Measurements from ENCODE around the gene IFI27.
"Not testable (repeated sequence)": the region's sequence is repeated elsewhere in the genome, so short reads cannot be mapped to it uniquely, and the experiment has no call there.

The IFI27 gene

GRCh38 chr14:94126800-94127199 is 16.3 kb downstream of the IFI27 start:
- no peak for DNase-seq

GRCh38 chr14:94127330-94127729 is 16.8 kb downstream of the IFI27 start:
- DNase-seq = peak; percentile 45

DNA sequence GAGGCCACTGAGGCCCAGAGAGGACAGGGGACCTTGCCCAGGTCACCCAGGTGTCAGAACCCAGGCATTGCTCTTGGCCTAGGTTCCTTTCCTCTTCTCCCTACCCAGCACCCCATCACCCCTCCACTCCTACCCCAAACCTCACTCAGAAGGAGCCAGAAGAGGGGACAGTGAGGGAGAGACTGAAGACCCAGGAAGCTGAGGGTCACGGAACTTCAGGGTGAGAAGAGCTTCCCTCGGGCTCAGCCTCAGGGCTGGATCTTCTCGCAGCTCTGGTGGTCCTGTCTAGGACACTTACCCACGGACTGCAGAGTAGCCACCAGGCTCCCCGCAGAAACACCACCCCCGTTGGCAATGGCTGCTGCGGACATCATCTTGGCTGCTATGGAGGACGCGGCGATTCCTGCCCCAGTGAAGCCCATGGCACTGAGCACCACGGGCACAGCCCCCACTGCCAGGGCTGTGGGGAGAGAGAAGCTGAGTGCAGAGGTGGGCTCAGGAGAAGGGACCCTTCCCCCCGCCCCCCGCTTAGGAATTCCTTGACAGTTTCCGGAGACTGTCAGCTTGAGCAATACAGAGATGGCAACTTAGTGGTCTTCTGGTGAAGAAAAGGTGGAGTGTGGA is 17.8 kb downstream of the IFI27 start:
- DNase-seq = peak; percentile 35

GRCh38 chr14:94129111-94129757 is 18.7 kb downstream of the IFI27 start, which contains the start of gene IFI27L2:
IFI27L2 (minus strand) TSS chr14:94129604; CDS start chr14:94129564, 40 bp downstream.
- peak; percentile 80 for DNase-seq

DNA sequence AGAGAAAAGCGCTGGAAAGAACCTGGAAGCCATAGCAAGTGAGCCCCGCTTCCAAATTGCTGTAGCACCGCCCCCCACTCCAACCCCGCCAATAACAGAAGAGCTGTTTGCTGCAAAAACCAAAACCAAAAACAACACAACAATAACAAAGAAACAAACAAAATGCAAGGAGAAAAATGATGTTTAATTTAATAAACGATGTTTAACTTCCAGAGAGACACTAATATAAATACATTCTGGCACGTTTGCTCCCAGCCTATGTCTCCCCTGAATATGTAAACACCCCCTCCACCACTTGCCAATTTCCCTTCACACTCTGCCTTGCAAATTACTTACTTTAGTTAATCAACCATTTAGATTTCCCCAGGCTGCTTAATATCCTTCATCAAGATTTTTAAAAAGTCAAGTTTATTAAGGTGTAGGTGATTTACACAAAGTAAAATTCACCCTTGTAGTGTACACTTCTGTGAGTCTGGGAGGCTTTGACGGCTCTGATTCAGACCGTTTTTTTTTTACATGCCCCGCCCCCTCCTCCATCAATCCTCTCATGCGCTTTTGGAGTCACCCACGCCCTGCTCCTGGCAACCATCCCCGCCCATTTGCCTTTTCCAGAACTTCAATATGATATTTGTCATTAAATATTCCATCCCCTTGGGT is 19.4 kb downstream of the IFI27 start:
- DNase-seq = peak; percentile 52

DNA sequence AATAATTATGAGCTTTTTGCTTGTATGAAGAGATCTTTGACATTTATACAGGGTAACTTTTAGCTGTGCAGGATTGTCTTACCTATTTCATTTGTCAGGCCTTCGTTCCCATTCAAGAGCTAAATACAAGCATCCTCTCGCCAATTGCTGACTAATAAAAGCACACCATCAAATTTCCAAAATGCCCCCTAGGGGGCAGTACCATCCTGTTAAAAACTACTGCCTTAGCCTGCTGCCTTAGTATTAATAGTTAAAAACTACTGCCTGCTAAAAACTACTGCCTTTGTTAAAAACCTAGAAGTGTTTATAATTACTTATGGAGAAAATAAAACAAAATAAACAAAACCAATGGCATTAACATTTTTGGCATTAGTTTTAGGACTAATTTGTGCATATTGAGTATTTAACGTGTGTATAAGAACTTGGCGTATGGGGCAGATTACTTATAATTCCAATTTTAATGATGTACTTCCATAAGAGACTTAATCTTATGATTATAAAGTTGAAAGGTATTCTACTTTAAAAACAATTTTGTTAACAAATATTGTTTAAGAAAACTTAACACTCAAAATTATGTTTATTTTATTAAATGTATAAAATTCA is 21.9 kb downstream of the IFI27 start:
- DNase-seq = peak; percentile 67

- DNase-seq = peak; percentile 21
Observed at GRCh38 chr14:94135476-94135875, 24.9 kb downstream of the IFI27 start.

DNA sequence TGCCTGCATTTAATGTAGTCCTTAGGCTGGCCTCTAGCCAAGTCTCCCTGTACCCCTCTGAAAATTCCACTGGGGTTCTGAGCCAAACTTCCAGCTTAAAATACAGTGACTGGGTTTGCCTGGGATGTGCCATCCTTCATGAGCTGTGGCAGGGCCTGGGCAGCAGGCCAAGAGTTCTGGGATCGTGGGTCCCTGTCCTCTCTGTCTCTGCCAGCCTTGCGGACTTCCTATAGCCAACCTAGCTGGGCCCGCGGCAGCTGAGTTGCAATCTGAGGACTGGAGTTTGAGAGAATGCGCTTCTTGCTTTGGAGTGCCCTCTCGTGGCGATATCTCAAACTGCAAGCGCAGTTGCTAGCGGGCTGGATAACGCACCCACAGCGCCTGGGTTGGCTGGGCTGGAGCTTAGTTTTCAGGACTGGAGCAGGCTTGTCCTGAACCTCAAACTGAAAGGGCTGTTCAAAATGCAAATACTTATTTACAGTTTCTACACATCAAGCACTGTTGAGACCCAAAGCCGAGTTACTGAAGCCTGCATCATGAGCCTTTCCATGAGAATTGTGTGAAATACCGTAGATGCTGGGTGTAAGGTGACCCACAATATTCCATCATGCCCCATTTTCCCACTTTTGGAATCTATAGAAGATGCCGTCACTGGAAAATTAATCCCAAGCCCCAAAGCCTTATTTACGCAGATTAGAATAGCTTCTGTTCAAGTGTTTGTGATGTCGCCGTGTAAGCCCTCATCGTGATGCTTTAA is 26.2 kb downstream of the IFI27 start:
- peak; percentile 95 for DNase-seq

DNA sequence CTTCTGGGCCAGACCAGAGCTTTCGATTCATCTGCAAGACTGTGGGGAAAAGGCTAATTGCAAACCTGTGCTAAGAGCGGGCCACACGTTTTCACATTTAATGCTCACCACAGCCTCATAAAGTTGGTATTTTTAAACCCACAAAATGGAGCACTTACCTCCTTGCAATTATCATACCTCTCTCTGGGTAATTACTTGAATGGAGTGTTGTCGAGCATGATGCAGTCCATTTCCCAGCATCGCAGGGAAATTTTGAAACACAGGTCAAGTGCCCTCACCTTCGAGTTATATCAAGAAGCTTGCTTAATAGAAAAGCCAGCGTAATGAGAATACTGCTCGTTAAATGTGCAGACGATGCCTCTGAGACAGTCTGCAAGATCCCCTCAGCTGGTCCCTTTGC is 27.7 kb downstream of the IFI27 start:
- no peak for DNase-seq

DNA sequence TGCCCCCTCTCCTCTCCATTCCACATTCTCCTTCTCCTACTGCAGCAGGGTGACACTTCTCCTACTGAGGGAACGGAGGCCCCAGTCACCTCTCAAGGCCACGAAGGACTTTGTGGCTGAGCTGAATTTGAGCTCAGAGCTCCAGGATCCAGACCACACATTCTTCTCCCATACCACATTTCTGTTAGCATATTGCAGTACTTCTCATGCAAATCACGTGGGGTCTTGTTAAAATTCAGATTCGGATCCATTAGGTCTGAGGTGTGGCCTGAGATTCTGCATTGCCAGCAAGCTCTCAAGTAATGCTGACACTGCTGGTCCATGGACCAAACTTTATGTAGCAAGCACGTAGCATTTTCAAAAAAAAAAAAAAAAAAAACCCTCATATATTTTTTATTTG is 28.5 kb downstream of the IFI27 start:
- DNase-seq = no peak

- peak; percentile 24 for DNase-seq
Observed at GRCh38 chr14:94139421-94139820, 28.9 kb downstream of the IFI27 start.

DNA sequence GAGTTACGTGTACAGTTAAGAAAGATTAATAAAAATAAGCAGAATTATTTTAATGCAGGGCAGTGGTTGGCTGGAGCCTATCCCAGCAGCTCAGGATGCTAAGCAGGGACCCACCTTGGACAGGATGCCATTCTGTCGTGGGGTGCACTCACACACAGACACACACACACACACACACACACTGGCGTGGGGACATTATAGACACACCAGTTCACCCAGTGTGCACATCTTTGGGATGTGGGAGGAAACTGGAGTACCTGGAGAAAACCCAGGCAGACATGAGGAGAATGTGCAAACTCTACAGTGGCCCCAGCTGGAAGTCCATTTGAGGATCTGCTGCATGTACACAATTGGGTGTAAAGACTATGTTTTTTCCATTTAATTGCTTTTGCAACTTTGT is 31.7 kb downstream of the IFI27 start:
- no peak for DNase-seq

- DNase-seq = no peak
Observed at GRCh38 chr14:94142836-94143235, 32.3 kb downstream of the IFI27 start.

DNA sequence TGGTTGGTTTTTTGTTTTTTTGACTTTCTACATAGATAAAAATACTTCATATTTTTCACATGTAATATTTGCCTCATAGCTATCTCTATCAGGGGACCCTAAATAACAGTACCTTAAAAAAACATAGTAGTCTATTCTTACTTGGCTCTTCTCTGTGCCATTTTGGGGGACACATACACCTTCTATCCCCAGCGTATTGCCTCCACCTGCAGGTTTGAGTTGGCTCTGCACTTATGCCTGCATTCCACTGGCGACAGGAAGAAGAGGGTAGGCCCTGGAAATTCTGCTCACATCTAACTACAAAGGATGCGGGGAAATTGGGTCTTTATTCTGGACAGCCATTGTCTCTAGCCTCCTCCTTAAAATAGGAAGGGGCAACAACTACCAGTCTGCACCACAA is 32.7 kb downstream of the IFI27 start:
- DNase-seq = peak; percentile 38

DNA sequence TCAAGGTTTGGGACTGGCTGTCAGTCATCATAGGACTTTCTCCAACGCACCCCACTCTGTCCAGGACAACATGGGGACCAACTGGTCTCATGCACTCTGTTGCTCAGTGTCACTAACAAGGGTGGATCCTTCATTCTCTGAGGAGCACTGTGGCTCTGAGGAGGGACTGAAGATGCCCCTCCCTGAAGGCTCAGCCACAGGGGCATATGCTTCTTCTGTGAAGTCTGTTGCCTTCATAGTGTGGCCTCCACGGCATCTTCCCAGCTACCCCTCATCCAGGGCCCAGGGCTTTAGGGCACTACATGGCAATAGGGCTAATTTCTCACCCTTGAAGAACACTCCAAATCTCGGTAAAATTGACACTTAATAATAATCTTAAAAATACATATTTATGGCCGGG is 33.2 kb downstream of the IFI27 start:
- peak; percentile 28 for DNase-seq

DNA sequence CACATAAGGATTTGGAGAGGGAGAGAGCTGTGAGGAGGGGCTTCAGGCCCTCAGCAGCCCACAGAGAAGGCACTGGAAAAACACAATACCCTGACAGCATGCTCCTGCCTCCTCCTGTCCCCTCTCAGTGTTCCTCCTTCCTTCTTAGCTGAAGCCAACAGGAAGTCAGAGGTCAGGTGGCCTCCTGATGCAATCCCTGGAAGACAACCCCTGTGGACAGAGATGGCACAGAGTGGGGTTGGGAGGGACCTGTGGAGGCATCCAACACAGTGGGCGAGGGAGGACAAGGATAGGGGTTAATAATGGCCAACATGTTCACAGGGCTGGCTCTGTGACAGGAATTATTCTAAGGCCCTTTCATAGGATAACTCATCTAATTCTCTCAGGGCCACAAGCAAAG is 34.2 kb downstream of the IFI27 start:
- peak; percentile 33 for DNase-seq

- DNase-seq = peak; percentile 40
Observed at GRCh38 chr14:94145902-94146527, 35.5 kb downstream of the IFI27 start.

DNA sequence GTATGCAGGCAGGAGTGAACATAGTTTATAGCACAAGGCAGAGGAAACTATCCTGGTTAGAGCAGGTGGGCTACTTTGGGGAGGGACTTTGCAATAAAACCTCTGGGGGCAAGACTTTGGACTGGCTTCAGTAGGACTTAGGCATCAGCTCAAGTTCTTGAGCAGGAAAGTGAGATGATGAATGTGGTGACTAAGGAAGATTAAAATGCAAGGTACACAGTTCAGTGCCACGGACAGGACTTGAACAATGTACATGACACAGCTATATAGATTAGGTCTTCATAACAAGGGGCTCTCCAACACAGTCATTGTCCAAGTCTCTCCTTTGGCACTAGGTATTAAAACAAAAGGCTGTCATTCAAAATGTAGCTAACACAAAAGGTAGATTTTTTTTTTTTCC is 42.1 kb downstream of the IFI27 start:
- DNase-seq = no peak

DNA sequence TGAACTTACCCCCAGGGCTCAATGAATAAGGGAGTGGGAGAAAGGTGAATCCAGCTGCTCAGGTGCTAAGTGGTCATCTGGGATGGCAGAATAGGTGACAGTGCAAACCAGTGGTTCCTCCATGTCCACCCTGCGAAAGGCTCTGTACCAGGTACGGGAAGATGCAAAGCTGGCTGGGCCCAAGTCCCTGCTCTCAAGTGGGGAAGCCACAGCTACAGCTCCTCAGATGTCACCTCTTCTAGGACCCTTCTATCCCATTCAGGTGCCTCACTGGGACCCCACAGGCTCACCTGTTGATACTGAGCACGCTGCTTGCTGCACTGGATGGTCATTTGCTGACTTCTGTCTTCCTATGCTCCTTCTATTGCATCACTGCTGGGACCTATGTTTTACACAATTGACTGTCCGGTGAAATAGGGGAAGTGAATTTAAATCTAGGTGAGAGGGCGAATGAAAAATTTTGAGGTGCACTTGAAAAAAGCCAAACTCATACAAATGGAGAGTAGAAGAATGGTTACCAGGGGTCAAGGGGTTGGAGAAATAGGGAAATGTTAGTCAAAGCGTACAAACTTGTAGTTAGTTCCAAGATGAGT is 43.3 kb downstream of the IFI27 start:
- DNase-seq = no peak

GRCh38 chr14:94156143-94156542 is 45.6 kb downstream of the IFI27 start:
- DNase-seq = not testable (repeated sequence)

DNA sequence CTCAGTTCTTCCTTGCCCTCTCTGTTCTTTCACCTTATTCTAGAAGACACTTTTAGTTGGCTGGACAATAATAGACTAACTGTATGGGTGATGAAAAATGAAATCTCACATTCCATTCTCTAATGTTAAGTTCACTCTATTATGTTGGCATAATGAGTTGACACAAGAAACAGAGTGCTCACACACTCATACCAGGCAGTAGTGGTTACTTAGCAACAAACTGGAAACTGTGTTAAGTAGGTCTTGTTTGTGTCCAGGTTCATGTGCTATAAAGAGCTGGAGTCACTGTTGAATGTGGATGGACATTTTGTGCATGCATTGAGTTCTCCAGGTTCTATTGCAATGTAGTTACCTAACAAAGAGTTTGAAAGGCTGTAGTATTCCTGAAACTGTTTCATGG is 46.7 kb downstream of the IFI27 start:
- no peak for DNase-seq

DNA sequence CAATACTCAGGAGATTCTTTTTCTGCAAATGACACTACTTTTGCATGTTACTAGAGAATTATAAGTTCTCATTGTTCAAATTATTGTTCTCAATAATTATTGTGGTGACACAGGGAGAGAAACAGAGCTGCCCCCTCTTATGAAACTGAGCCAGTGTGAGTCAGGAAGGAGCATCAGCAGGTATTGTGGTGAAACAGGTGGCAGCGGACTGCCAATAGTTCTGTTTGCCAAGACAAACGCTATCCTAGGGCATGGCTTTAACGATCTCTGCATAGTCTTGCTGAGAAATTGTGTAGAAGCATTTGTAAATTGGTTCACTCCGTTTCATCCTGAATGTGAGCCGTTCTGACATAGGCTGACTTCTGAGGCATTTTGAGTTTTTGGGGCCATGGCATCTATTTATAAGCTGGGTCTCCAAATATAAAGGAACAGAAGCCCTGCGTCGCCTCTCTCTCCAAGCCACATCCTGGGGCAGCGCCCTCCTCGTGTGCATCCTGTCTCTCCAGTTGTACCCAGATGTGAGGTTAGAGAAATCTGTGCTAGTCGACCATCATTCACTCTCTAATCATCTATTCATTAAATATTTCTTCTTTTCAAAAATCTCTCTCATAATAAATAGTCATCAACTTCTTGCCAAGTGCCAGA is 47.8 kb downstream of the IFI27 start:
- no peak for DNase-seq

Data from activated CD8-positive, alpha-beta memory T cell treated with anti-CD3 and anti-CD28 coated beads for 24 hours (primary cell).